Osteocyte (in vitro differentiated cells): ENCODE measurements around the gene PRUNE2. TPM values are rescaled to one million over a fixed set of nuclear protein-coding genes. Genes with fewer than 3 reads are reported as not detected.

Experiments used
- DNase-seq: peaks from one replicate; pipeline ENCODE4 v3.0.0; 2021; ENCODE audit warnings: mixed read lengths; ENCODE audit not compliant: unreplicated experiment; ENCODE audit errors: extremely low spot score
- H3K27ac Mint-ChIP-seq: one replicate; pipeline ENCODE4 v1.8.0; 2021; ENCODE audit warnings: mild to moderate bottlenecking, mixed read lengths; ENCODE audit not compliant: unreplicated experiment
- H3K27me3 Mint-ChIP-seq: one replicate; pipeline ENCODE4 v1.8.0; 2021; ENCODE audit warnings: mixed read lengths; ENCODE audit not compliant: unreplicated experiment
- H3K36me3 Mint-ChIP-seq: one replicate; pipeline ENCODE4 v1.8.0; 2021; ENCODE audit warnings: mixed read lengths; ENCODE audit not compliant: unreplicated experiment
- H3K4me1 Mint-ChIP-seq: one replicate; pipeline ENCODE4 v1.8.0; 2021; ENCODE audit warnings: mixed read lengths; ENCODE audit not compliant: unreplicated experiment
- H3K4me3 Mint-ChIP-seq: one replicate; pipeline ENCODE4 v1.8.0; 2021; ENCODE audit warnings: mild to moderate bottlenecking, moderate library complexity, mixed read lengths; ENCODE audit not compliant: unreplicated experiment
- H3K9me3 Mint-ChIP-seq: one replicate; pipeline ENCODE4 v1.8.0; 2021; ENCODE audit warnings: mixed read lengths; ENCODE audit not compliant: unreplicated experiment
- CTCF ChIP-seq: fragments of 200-600 bp; sonication (generic); IDR thresholded peaks from 2 replicates; pipeline ENCODE4 v1.5.0; 2021; ENCODE audit warnings: antibody characterized with exemption, mild to moderate bottlenecking, moderate library complexity
- total RNA-seq: library from RNA; stranded (reverse); gene quantifications from 2 replicates; pipeline ENCODE4 v1.2.1, GENCODE V29; 2021

PRUNE2 gene
- total RNA-seq, 1 donor from 2014 or later = 1.0 TPM

GRCh38 chr9:76901801-76902200 is 4.1 kb downstream of the PRUNE2 start:
- Mint-ChIP-seq H3K27me3 (peaks cover 62% of the 10 kb centered on the region), H3K4me1 (peaks cover 14% of the 10 kb centered on the region), H3K4me3 (no peak overlapping the region), H3K9me3 (no peaks in the 10 kb centered on the region), H3K27ac (no peak overlapping the region), H3K36me3 (peaks cover 2% of the 10 kb centered on the region)
- no peak for DNase-seq
- TF ChIP-seq CTCF = no peak

DNA sequence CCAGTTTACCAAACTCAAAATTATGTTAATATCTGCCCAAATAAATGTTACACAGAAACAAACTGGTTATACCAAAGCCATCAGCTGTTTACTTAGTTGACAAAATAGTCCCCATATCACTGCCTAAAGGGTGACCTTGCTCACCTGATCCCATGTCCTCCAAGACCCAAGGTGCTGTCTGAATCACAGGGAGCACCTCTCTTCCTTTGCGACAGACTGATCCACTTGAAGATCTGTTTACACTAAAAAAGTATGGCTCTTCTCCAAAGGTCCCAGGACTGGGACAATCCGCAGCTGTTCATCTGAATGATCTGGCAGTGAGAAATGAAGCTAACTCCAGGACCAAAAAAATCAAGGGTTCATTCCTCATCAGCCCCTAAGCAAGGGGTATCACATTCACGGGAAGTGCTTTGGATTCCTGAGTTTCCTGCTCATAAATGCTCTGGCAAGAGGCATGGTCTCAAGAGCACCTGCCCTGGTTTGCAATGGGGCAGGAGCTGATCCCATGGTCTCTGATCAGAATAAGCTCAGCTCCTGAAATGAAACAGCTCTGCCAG is 5.0 kb downstream of the PRUNE2 start:
- peaks cover 10% of the 10 kb centered on the region for H3K4me1 Mint-ChIP-seq
- H3K36me3 Mint-ChIP-seq = peaks cover 2% of the 10 kb centered on the region
- no peak overlapping the region for H3K27ac Mint-ChIP-seq
- no peak overlapping the region for H3K4me3 Mint-ChIP-seq
- TF ChIP-seq CTCF = no peak
- H3K9me3 Mint-ChIP-seq = no peaks in the 10 kb centered on the region
- peaks cover 67% of the 10 kb centered on the region for H3K27me3 Mint-ChIP-seq
- DNase-seq = no peak

DNA sequence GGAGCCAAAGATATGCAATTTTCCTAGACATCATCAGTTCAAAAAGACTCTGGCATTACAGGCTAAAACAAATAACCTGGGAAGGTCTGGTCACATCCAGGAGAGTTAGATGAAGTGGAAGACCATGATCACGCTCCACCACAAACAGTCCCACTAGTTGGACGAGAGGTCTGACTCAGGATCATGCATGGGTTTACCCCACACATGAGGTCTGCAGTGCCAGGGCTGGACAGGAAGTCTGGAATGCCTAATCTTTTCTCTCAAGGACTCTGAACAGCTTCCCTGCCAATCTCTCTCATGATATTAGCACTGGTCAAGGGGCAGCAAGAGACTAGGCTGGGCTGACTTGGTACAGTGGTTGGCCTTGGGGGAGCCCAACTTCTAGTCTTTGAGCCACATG is 7.1 kb downstream of the PRUNE2 start:
- H3K36me3 Mint-ChIP-seq = peaks cover 2% of the 10 kb centered on the region

DNA sequence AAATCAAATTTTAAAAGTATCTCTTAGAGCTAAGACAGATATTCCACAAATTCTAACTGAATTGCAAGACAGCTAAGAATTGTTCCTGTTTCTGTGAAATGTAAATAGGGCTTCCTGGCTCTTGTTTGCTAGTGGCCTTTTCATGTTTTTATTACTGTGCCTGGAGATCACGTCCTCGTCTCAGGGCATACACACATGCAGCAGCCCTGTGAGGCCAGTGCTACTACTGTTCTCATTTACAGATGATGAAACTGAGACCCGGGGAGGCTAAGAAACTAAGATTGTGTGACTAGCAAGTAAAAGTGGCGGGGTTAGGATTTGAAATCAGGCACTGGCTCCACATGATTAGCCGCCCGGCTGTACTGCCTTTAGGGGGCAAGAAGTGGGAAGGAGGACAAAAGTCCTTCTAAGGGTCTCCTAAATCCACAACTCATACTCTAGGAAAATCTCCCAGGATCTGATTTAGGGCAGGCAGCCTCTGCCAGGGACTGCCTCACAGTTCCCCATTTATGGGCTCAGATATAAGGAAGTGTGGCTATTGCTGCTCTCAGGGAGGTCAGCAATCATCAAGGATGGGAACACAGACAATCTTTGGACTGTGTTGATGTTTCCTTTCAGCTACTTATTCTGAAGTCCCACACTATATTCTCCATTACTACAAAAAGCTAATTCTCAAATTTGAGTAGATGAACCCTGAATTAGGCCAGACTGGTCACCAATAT is 7.9 kb downstream of the PRUNE2 start:
- peaks cover 51% of the 10 kb centered on the region for H3K27me3 Mint-ChIP-seq
- no peak overlapping the region for H3K27ac Mint-ChIP-seq
- no peak for TF ChIP-seq CTCF
- no peak for DNase-seq
- no peak overlapping the region for H3K4me3 Mint-ChIP-seq
- H3K4me1 Mint-ChIP-seq = no peaks in the 10 kb centered on the region
- H3K36me3 Mint-ChIP-seq = peaks cover 2% of the 10 kb centered on the region
- H3K9me3 Mint-ChIP-seq = no peaks in the 10 kb centered on the region

More for the DNA sequence above, 7.1 kb downstream of the PRUNE2 start:
- no peak overlapping the region for H3K27ac Mint-ChIP-seq
- no peak for DNase-seq
- no peak overlapping the region for H3K4me3 Mint-ChIP-seq
- H3K4me1 Mint-ChIP-seq = no peaks in the 10 kb centered on the region
- no peaks in the 10 kb centered on the region for H3K9me3 Mint-ChIP-seq
- no peak for TF ChIP-seq CTCF
- H3K27me3 Mint-ChIP-seq = peaks cover 53% of the 10 kb centered on the region

DNA sequence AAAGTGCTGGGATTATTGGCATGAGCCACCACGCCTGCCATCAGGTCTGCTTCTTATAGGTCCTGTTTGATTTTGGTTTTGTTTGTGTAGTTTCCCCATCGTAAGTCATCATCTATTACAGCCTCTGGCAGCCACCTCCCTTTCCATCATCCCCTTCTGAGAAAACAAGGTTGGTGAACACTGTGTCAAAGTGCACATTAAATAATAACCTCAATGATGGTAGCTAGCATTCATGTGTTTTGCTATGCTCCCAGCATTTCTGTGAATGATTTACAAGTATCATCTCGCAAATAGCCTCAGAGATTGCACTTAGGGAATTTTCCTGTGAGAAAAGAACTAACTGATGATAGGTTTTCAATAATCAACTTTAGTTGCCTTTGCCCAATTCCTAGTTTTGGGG is 9.9 kb downstream of the PRUNE2 start:
- no peak for DNase-seq
- no peak for TF ChIP-seq CTCF
- Mint-ChIP-seq H3K4me1 (no peaks in the 10 kb centered on the region), H3K4me3 (no peak overlapping the region), H3K27me3 (peaks cover 34% of the 10 kb centered on the region), H3K36me3 (peaks cover 2% of the 10 kb centered on the region), H3K9me3 (no peaks in the 10 kb centered on the region), H3K27ac (no peak overlapping the region)
